Measurements from ENCODE around the gene CCDC187. TPM values are rescaled to one million over a fixed set of nuclear protein-coding genes. Genes with fewer than 3 reads are reported as not detected.

CCDC187 gene
- total and polyA plus RNA-seq, 4 donors, result not detected

- DNase-seq (no peak), ATAC-seq (ENCODE audit: low FRiP score) (no peak)
- no peaks in the 10 kb centered on the region for H3K27me3 ChIP-seq (ENCODE audit: control insufficient read depth in 1 of 2, insufficient read depth in 2 of 2, low read length in 1 of 2)
- H3K9me3 ChIP-seq (ENCODE audit: control insufficient read depth, low read length), result no peaks in the 10 kb centered on the region
- H3K4me3 ChIP-seq (ENCODE audit: low read length in 2 of 2), result no peak overlapping the region
- H3K4me1 ChIP-seq (ENCODE audit: control insufficient read depth in 1 of 2, insufficient read depth in 2 of 2, low read length in 2 of 2), result no peaks in the 10 kb centered on the region
- H3K36me3 ChIP-seq (ENCODE audit: control insufficient read depth in 1 of 2, insufficient read depth in 2 of 2, low read length in 1 of 2), result no peaks in the 10 kb centered on the region
- WGBS, 2 donors, result 92 to 93% methylated on average over 18 to 19 of the region's 19 CpGs
- H3K27ac ChIP-seq (ENCODE audit: low read depth in 1 of 2, low read length in 2 of 2), result no peak overlapping the region
- intact Hi-C loops (cut with DNase I), result no loop called here
These were observed 78.5 kb downstream of the CCDC187 start for GRCh38 chr9:136225366-136225747.

GRCh38 chr9:136223871-136224640, 79.8 kb downstream of the CCDC187 start:
- no peaks in the 10 kb centered on the region for H3K9me3 ChIP-seq (ENCODE audit: control insufficient read depth, low read length)
- no peaks in the 10 kb centered on the region for H3K27me3 ChIP-seq (ENCODE audit: control insufficient read depth in 1 of 2, insufficient read depth in 2 of 2, low read length in 1 of 2)
- no peak for ATAC-seq (ENCODE audit: low FRiP score)
- intact Hi-C loops (cut with DNase I), result no loop called here
- no peaks in the 10 kb centered on the region for H3K36me3 ChIP-seq (ENCODE audit: control insufficient read depth in 1 of 2, insufficient read depth in 2 of 2, low read length in 1 of 2)
- no peak overlapping the region for H3K4me3 ChIP-seq (ENCODE audit: low read length in 2 of 2)
- 95 to 96% methylated on average over 30 of the region's 30 CpGs for WGBS, 2 donors
- no peak for DNase-seq
- no peaks in the 10 kb centered on the region for H3K4me1 ChIP-seq (ENCODE audit: control insufficient read depth in 1 of 2, insufficient read depth in 2 of 2, low read length in 2 of 2)
- no peak overlapping the region for H3K27ac ChIP-seq (ENCODE audit: low read depth in 1 of 2, low read length in 2 of 2)

- H3K27ac ChIP-seq (ENCODE audit: low read depth in 1 of 2, low read length in 2 of 2), result no peak overlapping the region
- 92 to 93% methylated on average over 13 of the region's 13 CpGs for WGBS, 2 donors
- DNase-seq (no peak), ATAC-seq (ENCODE audit: low FRiP score) (no peak)
- H3K27me3 ChIP-seq (ENCODE audit: control insufficient read depth in 1 of 2, insufficient read depth in 2 of 2, low read length in 1 of 2), result no peaks in the 10 kb centered on the region
- H3K4me1 ChIP-seq (ENCODE audit: control insufficient read depth in 1 of 2, insufficient read depth in 2 of 2, low read length in 2 of 2), result no peaks in the 10 kb centered on the region
- H3K9me3 ChIP-seq (ENCODE audit: control insufficient read depth, low read length), result no peaks in the 10 kb centered on the region
- H3K36me3 ChIP-seq (ENCODE audit: control insufficient read depth in 1 of 2, insufficient read depth in 2 of 2, low read length in 1 of 2), result no peaks in the 10 kb centered on the region
- H3K4me3 ChIP-seq (ENCODE audit: low read length in 2 of 2), result no peak overlapping the region
- intact Hi-C loops (cut with DNase I), result no loop called here
These were observed 81.0 kb downstream of the CCDC187 start for GRCh38 chr9:136222906-136223285.

- intact Hi-C loops (cut with DNase I), result no loop called here
- DNase-seq (no peak), ATAC-seq (ENCODE audit: low FRiP score) (no peak)
- H3K9me3 ChIP-seq (ENCODE audit: control insufficient read depth, low read length), result no peaks in the 10 kb centered on the region
- H3K27ac ChIP-seq (ENCODE audit: low read depth in 1 of 2, low read length in 2 of 2), result no peak overlapping the region
- no peaks in the 10 kb centered on the region for H3K27me3 ChIP-seq (ENCODE audit: control insufficient read depth in 1 of 2, insufficient read depth in 2 of 2, low read length in 1 of 2)
- H3K36me3 ChIP-seq (ENCODE audit: control insufficient read depth in 1 of 2, insufficient read depth in 2 of 2, low read length in 1 of 2), result no peaks in the 10 kb centered on the region
- H3K4me3 ChIP-seq (ENCODE audit: low read length in 2 of 2), result no peak overlapping the region
- WGBS, 2 donors, result 96% methylated on average over 38 of the region's 38 CpGs
- no peaks in the 10 kb centered on the region for H3K4me1 ChIP-seq (ENCODE audit: control insufficient read depth in 1 of 2, insufficient read depth in 2 of 2, low read length in 2 of 2)
These were observed 81.6 kb downstream of the CCDC187 start for GRCh38 chr9:136222166-136222905.

GRCh38 chr9:136220017-136220729, 83.7 kb downstream of the CCDC187 start:
- Histone ChIP-seq H3K4me3 (ENCODE audit: low read length in 2 of 2) (no peak overlapping the region), H3K36me3 (ENCODE audit: control insufficient read depth in 1 of 2, insufficient read depth in 2 of 2, low read length in 1 of 2) (peaks cover 0 to 4% of the 10 kb centered on the region in 2 donors), H3K27ac (ENCODE audit: low read depth in 1 of 2, low read length in 2 of 2) (no peak overlapping the region), H3K27me3 (ENCODE audit: control insufficient read depth in 1 of 2, insufficient read depth in 2 of 2, low read length in 1 of 2) (no peaks in the 10 kb centered on the region), H3K4me1 (ENCODE audit: control insufficient read depth in 1 of 2, insufficient read depth in 2 of 2, low read length in 2 of 2) (no peaks in the 10 kb centered on the region), H3K9me3 (ENCODE audit: control insufficient read depth, low read length) (no peaks in the 10 kb centered on the region)
- ATAC-seq (ENCODE audit: low FRiP score) (no peak), DNase-seq (no peak)
- WGBS, 2 donors, result 89 to 91% methylated on average over 15 of the region's 15 CpGs
- intact Hi-C loops (cut with DNase I), result no loop called here

- H3K4me3 ChIP-seq (ENCODE audit: low read length in 2 of 2), result no peak overlapping the region
- 91 to 96% methylated on average over 13 of the region's 13 CpGs for WGBS, 2 donors
- H3K36me3 ChIP-seq (ENCODE audit: control insufficient read depth in 1 of 2, insufficient read depth in 2 of 2, low read length in 1 of 2), result peaks cover 0 to 7% of the 10 kb centered on the region in 2 donors
- ATAC-seq (ENCODE audit: low FRiP score), result no peak
- H3K27me3 ChIP-seq (ENCODE audit: control insufficient read depth in 1 of 2, insufficient read depth in 2 of 2, low read length in 1 of 2), result no peaks in the 10 kb centered on the region
- no peak overlapping the region for H3K27ac ChIP-seq (ENCODE audit: low read depth in 1 of 2, low read length in 2 of 2)
- intact Hi-C loops (cut with DNase I), result no loop called here
- H3K9me3 ChIP-seq (ENCODE audit: control insufficient read depth, low read length), result no peaks in the 10 kb centered on the region
- DNase-seq, result no peak
- no peaks in the 10 kb centered on the region for H3K4me1 ChIP-seq (ENCODE audit: control insufficient read depth in 1 of 2, insufficient read depth in 2 of 2, low read length in 2 of 2)
These were observed 84.6 kb downstream of the CCDC187 start for GRCh38 chr9:136219276-136219675.

GRCh38 chr9:136218673-136219072, 85.2 kb downstream of the CCDC187 start:
- no peaks in the 10 kb centered on the region for H3K4me1 ChIP-seq (ENCODE audit: control insufficient read depth in 1 of 2, insufficient read depth in 2 of 2, low read length in 2 of 2)
- ATAC-seq (ENCODE audit: low FRiP score), result no peak
- H3K27me3 ChIP-seq (ENCODE audit: control insufficient read depth in 1 of 2, insufficient read depth in 2 of 2, low read length in 1 of 2), result no peaks in the 10 kb centered on the region
- WGBS, 2 donors, result 88 to 89% methylated on average over 15 of the region's 15 CpGs
- peaks cover under 1% of the 10 kb centered on the region for H3K9me3 ChIP-seq (ENCODE audit: control insufficient read depth, low read length)
- peaks cover 0 to 7% of the 10 kb centered on the region in 2 donors for H3K36me3 ChIP-seq (ENCODE audit: control insufficient read depth in 1 of 2, insufficient read depth in 2 of 2, low read length in 1 of 2)
- no peak overlapping the region for H3K27ac ChIP-seq (ENCODE audit: low read depth in 1 of 2, low read length in 2 of 2)
- no peak for DNase-seq
- intact Hi-C loops (cut with DNase I), result no loop called here
- no peak overlapping the region for H3K4me3 ChIP-seq (ENCODE audit: low read length in 2 of 2)

- DNase-seq (no peak), ATAC-seq (ENCODE audit: low FRiP score) (peak; percentile 5)
- Histone ChIP-seq H3K9me3 (ENCODE audit: control insufficient read depth, low read length) (peaks cover 1% of the 10 kb centered on the region), H3K27ac (ENCODE audit: low read depth in 1 of 2, low read length in 2 of 2) (no peak overlapping the region), H3K36me3 (ENCODE audit: control insufficient read depth in 1 of 2, insufficient read depth in 2 of 2, low read length in 1 of 2) (peaks cover 0 to 7% of the 10 kb centered on the region in 2 donors), H3K4me1 (ENCODE audit: control insufficient read depth in 1 of 2, insufficient read depth in 2 of 2, low read length in 2 of 2) (no peaks in the 10 kb centered on the region), H3K27me3 (ENCODE audit: control insufficient read depth in 1 of 2, insufficient read depth in 2 of 2, low read length in 1 of 2) (no peaks in the 10 kb centered on the region), H3K4me3 (ENCODE audit: low read length in 2 of 2) (no peak overlapping the region)
- intact Hi-C loops (cut with DNase I), result no loop called here
- WGBS, 2 donors, result 92 to 93% methylated on average over 16 of the region's 16 CpGs
These were observed 85.6 kb downstream of the CCDC187 start for GRCh38 chr9:136218271-136218670.
